Astrocyte (in vitro differentiated cells and primary cell): ENCODE data around the gene PCCB. TPM values are rescaled to one million over a fixed set of nuclear protein-coding genes. Genes with fewer than 3 reads are reported as not detected.

ENCODE experiments used
- DNase-seq: peaks from one replicate; pipeline ENCODE4 v3.0.0-alpha.2; 2010; ENCODE audit warnings: low read depth
- FAIRE-seq: peaks from 2 replicates; lab custom pipeline; 2011; peaks lifted over from hg19 to GRCh38; lab: Jason Lieb, UNC
- H2AFZ ChIP-seq: 2 replicates; pipeline ENCODE4 v1.6.0; 2012; ENCODE audit warnings: low read depth, low read length, inconsistent platforms
- H3K27ac ChIP-seq: 2 replicates; pipeline ENCODE4 v1.5.1; 2011; ENCODE audit warnings: low read depth, low read length, inconsistent platforms
- H3K27me3 ChIP-seq: 2 replicates; pipeline ENCODE4 v1.6.0; 2011; ENCODE audit warnings: low read length, inconsistent platforms; ENCODE audit not compliant: insufficient read depth
- H3K36me3 ChIP-seq: 2 replicates; pipeline ENCODE4 v1.5.1; 2011; ENCODE audit warnings: low read length, inconsistent platforms; ENCODE audit not compliant: insufficient read depth
- H3K4me1 ChIP-seq: 2 replicates; pipeline ENCODE4 v1.5.1; 2011; ENCODE audit warnings: low read length, inconsistent platforms; ENCODE audit not compliant: insufficient read depth
- H3K4me2 ChIP-seq: 2 replicates; pipeline ENCODE4 v1.6.0; 2012; ENCODE audit warnings: low read length, inconsistent platforms
- H3K4me3 ChIP-seq: 2 replicates; pipeline ENCODE4 v1.5.1; 2011; ENCODE audit warnings: low read depth, mild to moderate bottlenecking, low read length, inconsistent platforms; ENCODE audit not compliant: insufficient read depth
- H3K79me2 ChIP-seq: 2 replicates; pipeline ENCODE4 v1.6.0; 2012; ENCODE audit warnings: mild to moderate bottlenecking, low read length, inconsistent platforms; ENCODE audit not compliant: insufficient read depth
- H3K9ac ChIP-seq: 2 replicates; pipeline ENCODE4 v1.6.0; 2012; ENCODE audit warnings: mild to moderate bottlenecking, low read length, inconsistent platforms
- H3K9me3 ChIP-seq: 2 replicates; pipeline ENCODE4 v1.5.1; 2012; ENCODE audit warnings: low read depth, mild to moderate bottlenecking, low read length, inconsistent platforms; ENCODE audit not compliant: insufficient read depth
- H4K20me1 ChIP-seq: 2 replicates; pipeline ENCODE4 v1.6.0; 2012; ENCODE audit warnings: low read length, inconsistent platforms; ENCODE audit not compliant: insufficient read depth
- H3K27ac Mint-ChIP-seq: one replicate; pipeline ENCODE4 v1.8.0; 2021; ENCODE audit warnings: mild to moderate bottlenecking, mixed read lengths; ENCODE audit not compliant: unreplicated experiment
- H3K27me3 Mint-ChIP-seq: one replicate; pipeline ENCODE4 v1.8.0; 2021; ENCODE audit warnings: low read depth, mixed read lengths; ENCODE audit not compliant: unreplicated experiment
- H3K36me3 Mint-ChIP-seq: one replicate; pipeline ENCODE4 v1.8.0; 2021; ENCODE audit warnings: low read depth, mixed read lengths; ENCODE audit not compliant: unreplicated experiment
- H3K4me1 Mint-ChIP-seq: one replicate; pipeline ENCODE4 v1.8.0; 2021; ENCODE audit warnings: low read depth, mixed read lengths; ENCODE audit not compliant: unreplicated experiment
- H3K4me3 Mint-ChIP-seq: one replicate; pipeline ENCODE4 v1.8.0; 2021; ENCODE audit warnings: mild to moderate bottlenecking, moderate library complexity, mixed read lengths; ENCODE audit not compliant: unreplicated experiment
- H3K9me3 Mint-ChIP-seq: one replicate; pipeline ENCODE4 v1.8.0; 2021; ENCODE audit warnings: mild to moderate bottlenecking, mixed read lengths; ENCODE audit not compliant: unreplicated experiment
- CTCF ChIP-seq: IDR thresholded peaks from 2 replicates; pipeline ENCODE4 v1.5.1; 2011; ENCODE audit warnings: low read depth, mild to moderate bottlenecking, inconsistent platforms, low read length, moderate library complexity; ENCODE audit not compliant: insufficient read depth
- EZH2 ChIP-seq: IDR thresholded peaks from 2 replicates; pipeline ENCODE4 v1.6.1; 2012; ENCODE audit warnings: mild to moderate bottlenecking, low read length, inconsistent platforms; ENCODE audit not compliant: insufficient read depth
- total RNA-seq: library from RNA; stranded (reverse); gene quantifications from 2 replicates; pipeline ENCODE4 v1.2.1, GENCODE V29; 2021

PCCB gene
- total RNA-seq, 1 donor from 2014 or later = 41.3 TPM

DNA sequence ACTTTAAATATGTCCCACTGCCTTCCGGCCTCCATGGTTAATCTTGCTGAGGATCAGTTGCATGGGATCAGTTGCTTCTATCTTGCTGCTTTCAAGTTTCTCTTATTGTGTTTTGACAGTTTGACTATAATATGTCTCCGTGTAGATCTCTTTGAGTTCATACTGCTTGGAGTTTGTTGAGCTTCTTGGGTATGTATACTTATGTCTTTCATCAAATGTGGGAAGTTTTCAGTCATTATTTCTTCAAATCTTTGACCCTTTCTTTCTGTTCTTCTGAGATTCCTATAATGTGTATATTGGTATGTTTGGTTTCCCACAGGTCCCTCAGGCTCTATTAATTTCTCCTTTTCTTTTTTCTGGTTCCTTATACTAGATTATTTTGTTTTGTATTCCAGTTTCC, 30.8 kb downstream of the PCCB start:
- H3K9me3 ChIP-seq = no peaks in the 10 kb centered on the region
- H3K4me3 ChIP-seq = no peak overlapping the region
- H4K20me1 ChIP-seq = peaks cover 4% of the 10 kb centered on the region
- H3K4me2 ChIP-seq = no peak overlapping the region
- H3K27ac Mint-ChIP-seq = no peak overlapping the region
- no peak overlapping the region for H3K9ac ChIP-seq
- FAIRE-seq = no peak
- no peak overlapping the region for H3K4me3 Mint-ChIP-seq
- no peaks in the 10 kb centered on the region for H3K27me3 Mint-ChIP-seq
- H2AFZ ChIP-seq = no peak overlapping the region
- H3K79me2 ChIP-seq = no peaks in the 10 kb centered on the region
- H3K4me1 ChIP-seq = no peaks in the 10 kb centered on the region
- no peak for DNase-seq
- H3K27me3 ChIP-seq = no peaks in the 10 kb centered on the region
- H3K36me3 Mint-ChIP-seq = peaks cover 29% of the 10 kb centered on the region
- TF ChIP-seq CTCF = no peak
- no peak for TF ChIP-seq EZH2
- peaks cover 2% of the 10 kb centered on the region for H3K9me3 Mint-ChIP-seq
- peaks cover 22% of the 10 kb centered on the region for H3K4me1 Mint-ChIP-seq
- no peak overlapping the region for H3K27ac ChIP-seq
- H3K36me3 ChIP-seq = peaks cover 5% of the 10 kb centered on the region

GRCh38 chr3:136281966-136282520, 31.9 kb downstream of the PCCB start:
- TF ChIP-seq CTCF = no peak
- TF ChIP-seq EZH2 = no peak
- peaks cover 24% of the 10 kb centered on the region for H3K36me3 Mint-ChIP-seq
- H3K4me1 Mint-ChIP-seq = peaks cover 18% of the 10 kb centered on the region
- Histone ChIP-seq H3K9ac (no peak overlapping the region), H3K27me3 (no peaks in the 10 kb centered on the region), H3K9me3 (no peaks in the 10 kb centered on the region), H3K27ac (no peak overlapping the region), H2AFZ (no peak overlapping the region), H3K79me2 (no peaks in the 10 kb centered on the region), H3K4me1 (no peaks in the 10 kb centered on the region), H4K20me1 (no peaks in the 10 kb centered on the region), H3K4me3 (no peak overlapping the region), H3K4me2 (no peak overlapping the region), H3K36me3 (peaks cover 5% of the 10 kb centered on the region)
- DNase-seq (no peak), FAIRE-seq (no peak)
- H3K27me3 Mint-ChIP-seq = no peaks in the 10 kb centered on the region
- no peak overlapping the region for H3K4me3 Mint-ChIP-seq
- no peak overlapping the region for H3K27ac Mint-ChIP-seq
- H3K9me3 Mint-ChIP-seq = peaks cover 2% of the 10 kb centered on the region

GRCh38 chr3:136283627-136284026, 33.5 kb downstream of the PCCB start:
- H3K27me3 ChIP-seq = no peaks in the 10 kb centered on the region
- Mint-ChIP-seq H3K4me3 (no peak overlapping the region), H3K4me1 (peaks cover 9% of the 10 kb centered on the region), H3K36me3 (peaks cover 24% of the 10 kb centered on the region), H3K9me3 (peaks cover 2% of the 10 kb centered on the region), H3K27me3 (no peaks in the 10 kb centered on the region), H3K27ac (no peak overlapping the region)
- no peak for TF ChIP-seq CTCF
- no peak for TF ChIP-seq EZH2
- H3K9me3 ChIP-seq = no peaks in the 10 kb centered on the region
- H3K27ac ChIP-seq = no peak overlapping the region
- H2AFZ ChIP-seq = no peak overlapping the region
- no peak overlapping the region for H3K4me2 ChIP-seq
- H3K79me2 ChIP-seq = no peaks in the 10 kb centered on the region
- DNase-seq (no peak), FAIRE-seq (no peak)
- no peaks in the 10 kb centered on the region for H4K20me1 ChIP-seq
- H3K36me3 ChIP-seq = peaks cover 5% of the 10 kb centered on the region
- no peak overlapping the region for H3K4me3 ChIP-seq
- H3K4me1 ChIP-seq = no peaks in the 10 kb centered on the region
- no peak overlapping the region for H3K9ac ChIP-seq
